ENCODE data around the gene GSTT4.

DNA sequence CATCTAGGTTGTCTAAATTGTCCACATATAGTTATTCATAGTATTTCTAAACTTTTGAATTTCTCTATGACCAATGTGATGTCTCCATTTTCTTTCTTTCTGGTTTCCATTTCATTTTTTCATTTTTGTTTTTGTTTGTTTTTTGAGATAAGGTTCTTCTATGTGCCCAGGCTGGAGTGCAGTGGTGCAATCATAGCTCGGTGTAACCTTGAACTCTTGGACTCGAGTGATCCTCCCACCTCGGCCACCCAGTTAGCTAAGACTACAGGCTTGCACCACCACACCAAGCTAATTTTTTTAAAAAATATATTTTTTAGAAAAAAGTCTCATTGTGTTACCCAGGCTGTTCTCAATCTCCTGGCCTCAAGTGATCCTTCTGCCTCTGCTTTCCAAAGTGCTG is 8.2 kb downstream of the GSTT4 start:
- no peak for TF ChIP-seq CTCF (IDR thresholded peaks at IDR 0.05)
- TF ChIP-seq EP300 (IDR thresholded peaks at IDR 0.05), result no peak

All from suprapubic skin (tissue), 3 donors.